HCT116 (cell line): ENCODE data around the gene HDAC5. TPM values are rescaled to one million over a fixed set of nuclear protein-coding genes. Genes with fewer than 3 reads are reported as not detected.

Experiments
- ATAC-seq: fragments of 200-7000 bp; cut with Tn5 transposase; 2 replicates; pipeline ENCODE4 v1.9.1; 2020; ENCODE audit warnings: mild to moderate bottlenecking, moderate library complexity
- BruUV-seq: library from RNA; stranded (reverse); fragments of 400-500 nt; replicated peaks from 2 replicates; lab custom pipeline; 2021; lab: Mats Ljungman, UMichigan
- CTCF ChIA-PET: fragments of 300-600 bp; sonication (Branson Sonifier 250); formaldehyde crosslinking; loops from one replicate; lab custom pipeline; 2021; ENCODE audit warnings: antibody characterized with exemption; lab: Charles Lee
- POLR2A ChIA-PET: fragments of 300-600, 350-600 bp; sonication (Branson Sonifier 250); formaldehyde crosslinking; loops from one replicate; lab custom pipeline; 2021; ENCODE audit warnings: antibody characterized with exemption; lab: Charles Lee
- RAD21 ChIA-PET, 2 experiments: fragments of 300-600 bp; sonication (Branson Sonifier 250); formaldehyde crosslinking; loops; one replicate each; lab custom pipeline; 2023; ENCODE audit warnings: low total read pairs in 2 of 2; ENCODE audit not compliant: uncharacterized antibody in 2 of 2, unreplicated experiment in 2 of 2, low non-redundant PET in 1 of 2; lab: Charles Lee
- DNase-seq: peaks from one replicate; pipeline ENCODE4 v3.0.0-alpha.2; 2010; ENCODE audit warnings: low read depth, low spot score
- H2AFZ ChIP-seq: fragments of 200-600 bp; shearing (Covaris generic), sonication (generic); 2 replicates; pipeline ENCODE4 v1.6.1; 2017; ENCODE audit warnings: low read depth, mixed run types, mixed read lengths, antibody characterized with exemption, low read length; ENCODE audit not compliant: poor library complexity, severe bottlenecking
- H3K27ac ChIP-seq: 2 replicates; pipeline ENCODE4 v1.5.1; 2012; ENCODE audit warnings: low read depth, low read length
- H3K27me3 ChIP-seq: fragments of 200-600 bp; sonication (generic); 2 replicates; pipeline ENCODE4 v1.6.1; 2016; ENCODE audit warnings: mixed run types, low read length, mixed read lengths; ENCODE audit not compliant: insufficient read depth
- H3K36me3 ChIP-seq, 2 experiments: fragments of 200-500 bp in 1 of 2; fragments of 200-600 bp in 1 of 2; sonication (Bioruptor generic) in 1 of 2; sonication (generic) in 1 of 2; 2 replicates each; pipeline versions ENCODE4 v1.5.1 to v1.6.1; 2014 to 2016; ENCODE audit warnings: low read length in 2 of 2, inconsistent platforms in 1 of 2, mixed read lengths in 1 of 2, mixed run types in 1 of 2; ENCODE audit not compliant: insufficient read depth in 2 of 2, control insufficient read depth in 1 of 2
- H3K4me1 ChIP-seq, 2 experiments: fragments of 200-600 bp in 1 of 2; sonication (generic) in 1 of 2; 2 replicates each; pipeline versions ENCODE4 v1.5.1 to v1.6.1; 2012 to 2017; ENCODE audit warnings: low read length in 2 of 2, inconsistent platforms in 1 of 2, mild to moderate bottlenecking in 1 of 2, mixed read lengths in 1 of 2, mixed run types in 1 of 2, moderate library complexity in 1 of 2; ENCODE audit not compliant: insufficient read depth in 2 of 2, control insufficient read depth in 1 of 2
- H3K4me2 ChIP-seq: fragments of 200-600 bp; sonication (generic); 2 replicates; pipeline ENCODE4 v1.6.1; 2017; ENCODE audit warnings: mixed run types, low read length, mixed read lengths
- H3K4me3 ChIP-seq, 2 experiments: fragments of 200-600 bp in 1 of 2; sonication (generic) in 1 of 2; replicated peaks in 1 of 2; 2 replicates each; pipeline ENCODE4 v1.5.1; 2011 to 2016; ENCODE audit warnings: low read length in 2 of 2, control low read depth in 1 of 2, low read depth in 1 of 2, mild to moderate bottlenecking in 1 of 2, mixed read lengths in 1 of 2, mixed run types in 1 of 2
- H3K79me2 ChIP-seq: fragments of 200-600 bp; sonication (generic); 2 replicates; pipeline ENCODE4 v1.6.1; 2017; ENCODE audit warnings: mild to moderate bottlenecking, mixed run types, low read length, moderate library complexity, mixed read lengths; ENCODE audit not compliant: insufficient read depth
- H3K9ac ChIP-seq: fragments of 200-600 bp; sonication (generic); 2 replicates; pipeline ENCODE4 v1.6.1; 2016; ENCODE audit warnings: low read length, mixed read lengths
- H3K9me2 ChIP-seq: fragments of 200-600 bp; sonication (generic), shearing (Covaris generic); 2 replicates; pipeline ENCODE4 v1.6.1; 2017; ENCODE audit warnings: mixed run types, mild to moderate bottlenecking, moderate library complexity; ENCODE audit not compliant: insufficient read depth
- H3K9me3 ChIP-seq, 2 experiments: fragments of 200-500 bp in 1 of 2; fragments of 200-600 bp in 1 of 2; sonication (Bioruptor generic) in 1 of 2; sonication (generic) in 1 of 2; 2 replicates each; pipeline ENCODE4 v1.6.1; 2014 to 2017; ENCODE audit warnings: low read length in 2 of 2, mixed read lengths in 2 of 2, inconsistent platforms in 1 of 2, low read depth in 1 of 2, mild to moderate bottlenecking in 1 of 2, mixed run types in 1 of 2, moderate library complexity in 1 of 2; ENCODE audit not compliant: control insufficient read depth in 1 of 2, insufficient read depth in 1 of 2
- H4K20me1 ChIP-seq: fragments of 200-600 bp; sonication (generic), shearing (Covaris generic); 2 replicates; pipeline ENCODE4 v1.6.1; 2017; ENCODE audit warnings: mixed run types, mild to moderate bottlenecking, moderate library complexity; ENCODE audit not compliant: insufficient read depth
- CTCF ChIP-seq, 3 experiments: fragments of 200-600 bp in 1 of 3; sonication (generic) in 1 of 3; IDR thresholded peaks in 2 of 3; conservative IDR thresholded peaks in 1 of 3; 2 replicates each; pipeline ENCODE4 v1.5.1; 2012 to 2017; ENCODE audit warnings: low read depth in 2 of 3, low read length in 2 of 3, antibody characterized with exemption in 1 of 3, borderline replicate concordance in 1 of 3, control low read depth in 1 of 3, mild to moderate bottlenecking in 1 of 3, mixed read lengths in 1 of 3, mixed run types in 1 of 3, moderate library complexity in 1 of 3; ENCODE audit not compliant: insufficient read depth in 1 of 3
- EZH2phosphoT487 ChIP-seq: fragments of 200-600 bp; IDR thresholded peaks from 2 replicates; pipeline ENCODE4 v1.6.1; 2018; ENCODE audit warnings: antibody characterized with exemption, borderline replicate concordance
- FOSL1 ChIP-seq: IDR thresholded peaks from 2 replicates; pipeline ENCODE4 v1.6.1; 2012; ENCODE audit warnings: low read depth
- POLR2AphosphoS5 ChIP-seq: IDR thresholded peaks from 2 replicates; pipeline ENCODE4 v1.6.1; 2011; ENCODE audit warnings: mild to moderate bottlenecking, low read depth, low read length, moderate library complexity
- REST ChIP-seq: IDR thresholded peaks from 2 replicates; pipeline ENCODE4 v1.6.1; 2012; ENCODE audit warnings: low read depth
- SIN3A ChIP-seq: IDR thresholded peaks from 2 replicates; pipeline ENCODE4 v1.6.1; 2012; ENCODE audit warnings: low read depth
- SRF ChIP-seq: IDR thresholded peaks from 2 replicates; pipeline ENCODE4 v1.6.1; 2012; ENCODE audit warnings: low read depth
- ZNF274 ChIP-seq: fragments of 200-500 bp; sonication (Bioruptor generic); IDR thresholded peaks from 2 replicates; pipeline ENCODE4 v1.6.1; 2014; ENCODE audit warnings: mild to moderate bottlenecking, low read depth, low read length, inconsistent platforms
- intact Hi-C: fragments of 100-400 bp; cut with micrococcal nuclease; formaldehyde crosslinking; loops from 2 replicates; pipeline ENCODE4 v1.10.0; 2022
- total RNA-seq: library from RNA; stranded (reverse); gene quantifications from one replicate; pipeline ENCODE4 v1.2.1, GENCODE V29; 2021; ENCODE audit not compliant: unreplicated experiment

The HDAC5 gene
- total RNA-seq, 1 experiment from 2014 or later, result 32.9 TPM

GRCh38 chr17:44076716-44077594 is 46.5 kb downstream of the HDAC5 start:
- BruUV-seq, result no TSS peak
- no peak overlapping the region for H3K4me2 ChIP-seq
- DNase-seq (no peak), ATAC-seq (no peak)
- intact Hi-C loops, result no loop called here
- RAD21 ChIA-PET, result no interaction called here
- no peaks in the 10 kb centered on the region for H3K9me3 ChIP-seq
- H3K9ac ChIP-seq, result no peak overlapping the region
- peaks cover 10 to 12% of the 10 kb centered on the region in 2 experiments; a peak in 2 of 4 replicates for H3K36me3 ChIP-seq
- H3K27ac ChIP-seq, result no peak overlapping the region
- H3K4me1 ChIP-seq, result peaks cover 9 to 11% of the 10 kb centered on the region in 2 experiments
- no peaks in the 10 kb centered on the region for H3K27me3 ChIP-seq
- no peak overlapping the region for H3K4me3 ChIP-seq
- TF ChIP-seq EZH2phosphoT487 (no peak), CTCF (IDR thresholded peaks at IDR 0.05 in 2 of 3, conservative IDR thresholded peaks at IDR 0.05 in 1 of 3; ENCODE audit: borderline replicate concordance in 1 of 3, insufficient read depth in 1 of 3, low read depth in 2 of 3, low read length in 2 of 3) (no peak), REST (no peak), SRF (no peak), SIN3A (no peak), POLR2AphosphoS5 (no peak; the same call in 1 of the 2 replicates), ZNF274 (no peak), FOSL1 (no peak)
- H2AFZ ChIP-seq, result no peak overlapping the region
- H3K79me2 ChIP-seq, result peaks cover 10% of the 10 kb centered on the region
- no peaks in the 10 kb centered on the region for H3K9me2 ChIP-seq
- H4K20me1 ChIP-seq, result no peaks in the 10 kb centered on the region
- CTCF ChIA-PET, result no interaction called here
- POLR2A ChIA-PET, result no interaction called here
